GM13977 (cell line): ENCODE data around the gene LYRM7.
A peak's percentile ranks its signal among the peaks of the same experiment; 100 is the strongest.
"Not testable (repeated sequence)": the region's sequence is repeated elsewhere in the genome, so short reads cannot be mapped to it uniquely, and the experiment has no call there.

ENCODE experiments used
- DNase-seq: peaks from one replicate; pipeline ENCODE4 v3.0.0; 2012; ENCODE audit warnings: low spot score
- in situ Hi-C: fragments of 300-500 bp; cut with MboI; formaldehyde crosslinking; loops from one replicate; pipeline ENCODE4 v1.12.0; 2022; ENCODE audit warnings: low sequenced_read_pairs, low pct_unique_long_range_greater_than_20kb, mixed read lengths, inconsistent platforms; ENCODE audit not compliant: unreplicated experiment
- TF ChIP-seq, protein P1 (sequence below): IDR thresholded peaks from 2 replicates; pipeline ENCODE4 v1.5.1; 2012; ENCODE audit warnings: mild to moderate bottlenecking, control low read depth; ENCODE audit not compliant: insufficient read depth; ENCODE audit errors: extremely low read depth, missing control alignments

The LYRM7 gene

DNA sequence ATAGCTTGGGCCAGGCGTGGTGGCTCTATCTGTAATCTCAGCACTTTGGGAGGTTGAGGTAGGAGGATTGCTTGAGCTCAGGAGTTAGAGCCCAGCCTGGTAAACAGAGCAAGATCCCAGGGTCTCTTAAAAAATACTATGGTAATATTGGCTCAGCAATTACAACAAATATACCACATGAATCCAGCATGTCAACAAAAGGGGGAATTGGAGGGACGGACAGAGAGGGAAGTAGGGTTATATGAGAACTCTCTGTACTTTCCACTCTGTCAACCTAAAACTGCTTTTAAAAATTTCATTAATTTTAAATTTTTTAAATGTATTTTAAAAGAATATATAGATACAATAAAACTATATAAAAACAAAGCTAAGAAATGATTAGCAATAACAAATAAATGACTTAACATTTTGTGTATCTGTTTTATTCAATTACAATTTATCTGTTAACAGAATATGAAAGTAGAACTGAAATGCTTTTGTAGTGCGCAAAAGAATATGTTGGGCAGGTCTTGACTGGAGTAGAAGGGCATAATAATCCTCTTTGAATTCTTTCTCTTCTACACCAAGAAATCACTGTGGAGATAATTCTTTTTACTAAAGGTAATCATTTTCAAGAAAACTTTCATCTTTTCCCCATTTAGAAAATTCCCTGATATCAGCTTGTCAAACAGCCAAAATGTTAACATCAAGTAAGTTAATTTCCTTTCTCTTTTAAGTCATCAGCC, 80.2 kb downstream of the LYRM7 start:
- DNase-seq, result no peak
- in situ Hi-C loops, result loop anchor here (10.0 kb wide), 1 partner anchor 86 kb away; the partner anchor contains the start of gene HINT1
- TF ChIP-seq, protein P1, sequence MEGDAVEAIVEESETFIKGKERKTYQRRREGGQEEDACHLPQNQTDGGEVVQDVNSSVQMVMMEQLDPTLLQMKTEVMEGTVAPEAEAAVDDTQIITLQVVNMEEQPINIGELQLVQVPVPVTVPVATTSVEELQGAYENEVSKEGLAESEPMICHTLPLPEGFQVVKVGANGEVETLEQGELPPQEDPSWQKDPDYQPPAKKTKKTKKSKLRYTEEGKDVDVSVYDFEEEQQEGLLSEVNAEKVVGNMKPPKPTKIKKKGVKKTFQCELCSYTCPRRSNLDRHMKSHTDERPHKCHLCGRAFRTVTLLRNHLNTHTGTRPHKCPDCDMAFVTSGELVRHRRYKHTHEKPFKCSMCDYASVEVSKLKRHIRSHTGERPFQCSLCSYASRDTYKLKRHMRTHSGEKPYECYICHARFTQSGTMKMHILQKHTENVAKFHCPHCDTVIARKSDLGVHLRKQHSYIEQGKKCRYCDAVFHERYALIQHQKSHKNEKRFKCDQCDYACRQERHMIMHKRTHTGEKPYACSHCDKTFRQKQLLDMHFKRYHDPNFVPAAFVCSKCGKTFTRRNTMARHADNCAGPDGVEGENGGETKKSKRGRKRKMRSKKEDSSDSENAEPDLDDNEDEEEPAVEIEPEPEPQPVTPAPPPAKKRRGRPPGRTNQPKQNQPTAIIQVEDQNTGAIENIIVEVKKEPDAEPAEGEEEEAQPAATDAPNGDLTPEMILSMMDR, result no peak

DNA sequence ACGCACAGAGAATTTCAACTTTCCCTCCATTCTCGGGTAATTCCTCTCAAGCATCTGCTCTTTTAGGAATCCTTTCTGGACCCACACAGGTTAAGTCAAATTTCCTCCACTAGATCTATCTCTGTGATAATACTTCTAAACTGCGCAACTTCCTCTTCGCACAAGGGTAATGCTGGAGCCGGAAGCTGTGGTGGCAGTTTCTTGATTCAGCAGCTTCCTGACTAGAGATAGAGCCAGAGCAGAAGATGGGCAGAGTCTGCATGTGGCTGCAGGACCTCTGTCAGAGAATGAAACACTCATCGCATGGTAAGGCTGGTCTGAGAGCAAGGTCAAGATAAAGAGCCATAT, 82.1 kb downstream of the LYRM7 start:
- in situ Hi-C loops, result loop anchor here (10.0 kb wide), 1 partner anchor 88 kb away; the partner anchor contains the start of gene HINT1
- TF ChIP-seq, protein P1, result no peak
- peak; percentile 54 for DNase-seq

DNA sequence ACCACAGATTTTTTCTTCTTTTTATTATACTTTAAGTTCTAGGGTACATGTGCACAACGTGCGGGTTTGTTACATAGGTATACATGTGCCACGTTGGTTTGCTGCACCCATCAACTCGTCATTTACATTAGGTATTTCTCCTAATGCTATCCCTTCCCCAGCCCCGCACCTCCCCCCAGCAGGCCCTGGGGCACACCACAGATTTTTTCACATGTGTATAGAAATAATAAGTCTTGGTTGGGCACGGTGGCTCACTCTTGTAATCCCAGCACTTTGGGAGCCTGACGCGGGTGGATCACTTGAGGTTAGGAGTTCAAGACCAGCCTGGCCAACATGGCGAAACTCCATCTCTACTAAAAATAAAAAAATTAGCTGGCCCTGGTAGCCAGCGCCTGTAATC, 83.3 kb downstream of the LYRM7 start:
- not testable (repeated sequence) for DNase-seq
- in situ Hi-C loops, result loop anchor here (10.0 kb wide), 1 partner anchor 89 kb away; the partner anchor contains the start of gene HINT1

DNA sequence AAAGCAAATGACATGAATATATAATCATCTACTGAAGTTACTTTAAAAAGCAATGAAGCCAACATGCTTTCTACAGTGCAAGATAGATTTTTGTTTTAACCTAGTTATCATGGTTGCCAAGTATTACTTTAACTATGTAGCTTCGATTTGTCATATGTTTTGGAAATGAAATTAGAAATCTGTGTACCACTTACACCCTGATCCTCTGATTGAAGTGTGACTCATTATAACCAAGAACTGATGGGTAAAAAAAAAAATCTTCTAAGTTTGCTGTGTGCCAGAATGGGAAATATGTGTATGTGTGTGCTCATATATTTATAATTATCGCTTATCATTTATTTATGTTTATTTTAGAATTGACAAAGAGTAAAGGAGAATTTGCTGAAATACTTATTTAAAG, 84.0 kb downstream of the LYRM7 start:
- in situ Hi-C loops, result loop anchor here (10.0 kb wide), 1 partner anchor 90 kb away; the partner anchor contains the start of gene HINT1

More for the DNA sequence above, 84.0 kb downstream of the LYRM7 start:
- TF ChIP-seq, protein P1, result no peak
- no peak for DNase-seq
